IPS-NIHi7 (cell line): ENCODE data around the gene ERI3.

ENCODE experiments used
- DNase-seq: peaks from one replicate; pipeline ENCODE4 v3.0.0; 2012; ENCODE audit warnings: mixed read lengths; ENCODE audit errors: extremely low spot score

ERI3 gene

DNA sequence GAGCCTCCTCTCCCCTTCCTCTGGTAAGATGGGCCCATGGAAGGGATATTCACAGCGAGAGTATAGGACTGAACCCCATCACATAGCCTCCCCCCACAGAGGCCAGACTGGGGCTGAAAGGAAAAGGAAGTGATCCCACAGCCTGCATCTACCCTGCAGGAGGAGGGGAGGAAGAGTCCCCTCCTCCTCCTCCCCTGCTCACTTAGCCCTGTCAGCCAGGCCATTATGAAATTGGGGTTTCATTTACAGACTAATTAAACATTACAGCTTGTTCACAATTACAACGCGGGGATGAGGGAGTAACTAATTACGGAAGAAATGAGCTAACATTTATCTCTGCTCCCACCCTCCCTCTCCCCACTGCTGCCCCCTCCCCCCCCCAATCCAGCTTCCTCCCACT, 116.4 kb downstream of the ERI3 start:
- DNase-seq = no peak

GRCh38 chr1:44237721-44238457, 117.2 kb downstream of the ERI3 start:
- DNase-seq = peak; percentile 98

DNA sequence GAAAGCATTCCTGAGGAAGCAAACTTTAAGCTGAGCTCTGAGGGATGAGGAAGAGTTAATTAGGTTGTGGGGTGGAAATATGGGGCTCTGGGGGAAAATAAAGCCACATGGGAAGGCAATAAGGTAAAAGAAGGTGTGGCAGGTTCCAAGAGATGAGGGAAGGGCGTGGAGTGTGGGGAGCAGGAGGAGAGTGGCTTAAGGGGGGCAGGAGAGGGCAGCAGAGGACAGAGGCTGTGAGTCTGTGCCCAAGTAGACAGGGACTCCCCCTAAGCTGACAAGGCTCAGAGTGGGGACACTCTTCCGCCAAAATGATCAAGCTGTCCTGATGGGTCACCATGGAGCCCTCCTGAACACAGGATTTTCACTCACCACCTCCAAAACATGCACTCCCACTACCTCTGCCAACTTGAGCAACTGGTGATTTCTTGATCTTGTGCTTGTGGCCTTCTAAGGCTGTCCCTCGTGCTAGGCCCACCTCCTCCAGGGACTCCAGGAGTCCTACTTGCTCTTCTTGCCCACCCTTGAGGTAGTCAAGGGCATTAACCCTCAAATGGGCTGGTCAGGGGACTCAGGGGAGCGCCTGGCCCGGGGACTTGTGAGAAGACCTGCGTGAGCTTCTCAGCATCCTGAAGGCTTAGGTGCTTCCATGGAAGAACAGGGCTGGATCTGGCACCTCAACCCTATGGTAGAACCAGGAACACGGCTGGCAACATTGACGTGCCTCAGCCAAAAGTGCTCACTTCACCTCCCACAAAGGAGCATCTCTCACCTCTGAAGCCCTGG, 118.4 kb downstream of the ERI3 start:
- DNase-seq = no peak

DNA sequence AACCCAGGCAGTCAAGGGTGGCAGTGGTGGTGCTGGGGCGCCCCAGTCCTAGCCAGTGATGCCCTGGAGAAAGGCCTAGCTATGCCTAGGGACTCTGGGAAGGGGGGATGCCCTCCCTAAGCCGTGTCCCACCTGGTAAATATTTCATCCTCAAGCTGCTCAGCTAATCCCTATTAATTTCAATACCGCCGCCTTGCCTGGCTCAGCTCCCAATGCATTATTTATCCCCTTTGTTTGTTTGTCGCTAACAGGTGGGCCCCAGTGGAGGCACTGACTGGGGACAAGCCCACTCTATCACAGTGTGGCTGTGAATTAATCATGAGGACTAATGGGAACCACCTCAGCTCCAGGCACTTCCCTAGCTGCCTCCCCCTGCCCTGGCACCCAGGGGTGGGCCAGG, 119.2 kb downstream of the ERI3 start:
- DNase-seq = no peak

DNA sequence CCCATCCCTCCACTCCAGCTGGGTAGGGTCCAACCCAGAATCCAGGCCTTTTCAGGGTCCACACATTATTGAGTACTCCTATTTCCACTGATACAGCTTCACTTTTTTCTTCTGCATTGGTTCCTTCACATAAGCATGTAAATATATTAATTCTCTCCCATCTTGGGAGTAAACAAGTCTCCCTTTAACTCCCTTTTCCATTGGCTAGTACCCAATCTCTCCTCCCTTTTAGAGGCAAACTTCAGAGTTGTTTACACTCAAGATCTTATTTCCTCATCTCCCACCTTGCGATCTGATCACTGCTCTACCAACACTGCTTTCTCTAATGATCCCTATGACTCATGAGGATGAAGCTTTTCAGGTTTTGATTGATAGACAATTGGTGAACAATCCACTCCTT, 121.5 kb downstream of the ERI3 start:
- DNase-seq = no peak

- DNase-seq = no peak
These were observed 124.3 kb downstream of the ERI3 start for GRCh38 chr1:44230796-44231195.

GRCh38 chr1:44229435-44230167, 125.5 kb downstream of the ERI3 start:
- DNase-seq = no peak

GRCh38 chr1:44228218-44228617, 126.8 kb downstream of the ERI3 start:
- no peak for DNase-seq

DNA sequence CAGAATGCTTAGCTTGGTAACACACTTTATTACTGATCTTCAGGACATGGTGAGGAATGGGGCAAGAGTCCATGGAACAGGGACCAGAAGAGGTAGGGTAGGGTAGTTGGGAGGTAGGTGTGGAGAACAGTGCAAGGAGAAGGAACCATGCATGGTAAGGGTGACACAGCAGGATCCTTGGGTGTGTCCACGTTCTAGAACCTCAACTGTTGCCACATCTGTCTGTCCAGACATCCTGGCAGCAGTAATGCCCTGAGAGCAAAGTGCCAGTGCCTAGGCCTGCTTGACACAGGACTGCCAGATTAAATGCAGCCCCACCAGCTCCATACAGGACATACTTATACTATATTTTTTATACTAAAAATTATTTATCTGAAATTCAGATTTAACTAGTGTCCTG, 127.8 kb downstream of the ERI3 start:
- DNase-seq = no peak

DNA sequence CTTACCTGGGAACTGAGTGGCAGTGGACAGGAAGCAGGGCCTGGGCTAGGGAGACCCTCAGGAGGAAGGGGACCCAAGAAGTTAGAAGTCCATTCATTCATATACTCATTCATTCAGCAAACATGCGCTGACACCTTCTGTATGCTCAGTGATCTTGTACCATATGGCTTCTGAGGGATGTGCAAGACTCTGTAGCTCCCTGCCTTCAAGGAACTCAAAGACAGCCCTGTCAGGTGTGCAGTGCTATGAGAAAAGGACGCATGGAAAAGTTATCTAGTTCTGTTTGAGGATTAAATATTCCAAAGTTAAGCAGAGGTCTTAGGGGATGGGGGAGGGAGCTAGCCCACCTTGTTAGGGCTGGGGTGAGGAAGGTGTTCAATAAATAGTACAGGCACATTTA, 129.3 kb downstream of the ERI3 start:
- no peak for DNase-seq

GRCh38 chr1:44223187-44223610, 131.9 kb downstream of the ERI3 start:
- no peak for DNase-seq

GRCh38 chr1:44222397-44223186, 132.5 kb downstream of the ERI3 start:
- DNase-seq = no peak

DNA sequence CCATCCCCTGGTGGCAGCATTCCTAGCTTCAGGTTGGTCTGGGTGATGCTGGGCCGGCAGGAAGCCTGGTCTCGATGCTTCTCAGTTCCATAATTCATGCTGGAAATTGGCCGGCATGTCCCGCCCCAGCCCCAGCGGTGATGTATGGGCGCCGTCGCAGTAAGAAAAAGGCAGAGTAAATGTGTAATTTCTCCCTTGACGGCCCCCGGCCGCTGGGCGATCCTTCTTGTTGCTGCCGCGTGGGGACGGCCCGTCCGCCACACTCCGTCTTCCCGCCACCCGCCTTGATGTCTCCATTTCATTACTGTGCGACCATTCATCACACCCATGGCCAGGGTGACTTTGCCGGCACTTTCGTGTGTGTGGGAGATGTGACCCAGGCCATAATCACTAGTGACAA, 133.3 kb downstream of the ERI3 start:
- DNase-seq = no peak

- DNase-seq = no peak
These were observed 134.3 kb downstream of the ERI3 start for GRCh38 chr1:44220755-44221154.

DNA sequence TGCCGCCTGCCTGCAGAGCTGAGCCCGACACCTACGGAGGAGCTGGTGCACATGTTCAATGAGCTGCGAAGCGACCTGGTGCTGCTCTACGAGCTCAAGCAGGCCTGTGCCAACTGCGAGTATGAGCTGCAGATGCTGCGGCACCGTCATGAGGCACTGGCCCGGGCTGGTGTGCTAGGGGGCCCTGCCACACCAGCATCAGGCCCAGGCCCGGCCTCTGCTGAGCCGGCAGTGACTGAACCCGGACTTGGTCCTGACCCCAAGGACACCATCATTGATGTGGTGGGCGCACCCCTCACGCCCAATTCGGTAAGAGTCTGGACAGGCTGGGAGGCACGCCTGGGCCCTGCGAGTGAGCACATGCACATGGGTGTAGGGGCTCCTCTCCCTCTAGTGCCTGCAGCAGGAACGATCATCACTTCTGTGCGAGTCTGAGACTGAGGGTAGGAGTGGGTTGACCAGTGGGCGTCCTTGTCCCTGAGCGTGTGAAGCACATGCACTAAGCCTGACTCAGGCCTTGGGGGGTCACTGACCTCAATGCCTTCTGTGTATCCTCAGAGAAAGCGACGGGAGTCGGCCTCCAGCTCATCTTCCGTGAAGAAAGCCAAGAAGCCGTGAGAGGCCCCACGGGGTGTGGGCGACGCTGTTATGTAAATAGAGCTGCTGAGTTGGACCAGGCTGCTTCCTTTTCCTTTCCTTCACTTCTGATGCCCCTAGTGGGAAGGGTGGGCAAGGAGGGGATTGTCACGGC, 134.9 kb downstream of the ERI3 start:
- DNase-seq = no peak

GRCh38 chr1:44219301-44219626, 135.8 kb downstream of the ERI3 start:
- no peak for DNase-seq

DNA sequence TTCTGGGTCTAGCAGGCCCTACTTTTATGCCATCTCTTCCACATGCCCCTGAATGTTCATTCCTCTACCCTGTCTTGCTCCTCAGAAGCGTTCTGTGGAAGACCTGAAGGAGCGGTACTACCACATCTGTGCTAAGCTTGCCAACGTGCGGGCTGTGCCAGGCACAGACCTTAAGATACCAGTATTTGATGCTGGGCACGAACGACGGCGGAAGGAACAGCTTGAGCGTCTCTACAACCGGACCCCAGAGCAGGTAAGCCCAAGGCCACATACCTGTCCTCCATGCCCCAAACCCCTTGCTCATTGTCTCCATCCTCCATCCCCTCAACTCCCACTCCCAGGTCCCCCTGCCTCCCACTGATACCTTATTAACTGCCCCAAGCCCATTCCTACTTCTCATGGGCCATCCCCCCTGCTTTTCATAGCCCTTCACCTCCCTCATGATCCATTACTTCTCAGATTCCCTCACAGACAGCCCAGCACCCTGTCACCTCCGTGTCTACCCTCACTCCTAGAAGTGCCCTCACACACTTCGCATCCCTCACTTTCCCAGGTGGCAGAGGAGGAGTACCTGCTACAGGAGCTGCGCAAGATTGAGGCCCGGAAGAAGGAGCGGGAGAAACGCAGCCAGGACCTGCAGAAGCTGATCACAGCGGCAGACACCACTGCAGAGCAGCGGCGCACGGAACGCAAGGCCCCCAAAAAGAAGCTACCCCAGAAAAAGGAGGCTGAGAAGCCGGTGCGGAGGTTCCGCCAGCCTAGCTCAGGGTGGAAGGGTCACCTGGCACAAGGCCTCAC, 136.4 kb downstream of the ERI3 start:
- DNase-seq = peak; percentile 1

- peak; percentile 83 for DNase-seq
These were observed 137.1 kb downstream of the ERI3 start for GRCh38 chr1:44217809-44218410.

- peak; percentile 88 for DNase-seq
These were observed 141.6 kb downstream of the ERI3 start, which contains the start of gene DMAP1 for GRCh38 chr1:44213222-44214112. DMAP1 (plus strand) TSS chr1:44213471; CDS start chr1:44213754, 283 bp downstream.
